WTC11 (cell line): ENCODE data around the gene ABCD3. TPM values are rescaled to one million over a fixed set of nuclear protein-coding genes. Genes with fewer than 3 reads are reported as not detected.

Experiments used
- ATAC-seq: fragments of 200-7000 bp; cut with Tn5 transposase; 2 replicates; pipeline ENCODE4 v1.10.0; 2021; ENCODE audit warnings: mild to moderate bottlenecking, moderate library complexity
- CTCF ChIA-PET: fragments of 300-600 bp; sonication (Branson Sonifier 250); formaldehyde crosslinking; loops from one replicate; lab custom pipeline; 2021; ENCODE audit warnings: antibody characterized with exemption; lab: Charles Lee
- POLR2A ChIA-PET: fragments of 350-600 bp; sonication (Branson Sonifier 250); formaldehyde crosslinking; loops from one replicate; lab custom pipeline; 2021; ENCODE audit warnings: antibody characterized with exemption; lab: Charles Lee
- DNase-seq: peaks from one replicate; pipeline ENCODE4 v3.0.0; 2021; ENCODE audit warnings: low spot score
- H3K27ac Mint-ChIP-seq: 2 replicates; pipeline ENCODE4 v1.8.0; 2021; ENCODE audit warnings: mixed read lengths
- H3K27me3 Mint-ChIP-seq: 2 replicates; pipeline ENCODE4 v1.8.0; 2021; ENCODE audit warnings: low read depth, mild to moderate bottlenecking, moderate library complexity, mixed read lengths
- H3K36me3 Mint-ChIP-seq: 2 replicates; pipeline ENCODE4 v1.8.0; 2021; ENCODE audit warnings: mixed read lengths
- H3K4me1 Mint-ChIP-seq: 2 replicates; pipeline ENCODE4 v1.8.0; 2022; ENCODE audit warnings: mixed read lengths
- H3K4me3 Mint-ChIP-seq: 2 replicates; pipeline ENCODE4 v1.8.0; 2021; ENCODE audit warnings: mild to moderate bottlenecking, moderate library complexity, mixed read lengths
- H3K9me3 Mint-ChIP-seq: 2 replicates; pipeline ENCODE4 v1.8.0; 2021; ENCODE audit warnings: mixed read lengths
- AFF4 ChIP-seq: sonication (generic); formaldehyde crosslinking; IDR thresholded peaks from 2 replicates; pipeline ENCODE4 v1.8.1; 2023; ENCODE audit warnings: mild to moderate bottlenecking, missing genetic modification reagents, borderline replicate concordance
- ATF1 ChIP-seq: sonication (generic); formaldehyde crosslinking; IDR thresholded peaks from 2 replicates; pipeline ENCODE4 v1.8.1; 2023; ENCODE audit warnings: mild to moderate bottlenecking, moderate library complexity, missing genetic modification reagents
- CDX4 ChIP-seq: fragments of 250-450 bp; sonication (Bioruptor Pico); IDR thresholded peaks from 2 replicates; pipeline ENCODE4 v1.9.0; 2021; ENCODE audit warnings: moderate library complexity, mild to moderate bottlenecking, inconsistent platforms, borderline replicate concordance
- E2F4 ChIP-seq: sonication (generic); formaldehyde crosslinking; IDR thresholded peaks from 2 replicates; pipeline ENCODE4 v1.8.1; 2022; ENCODE audit warnings: low read depth, mild to moderate bottlenecking, moderate library complexity, missing genetic modification reagents, borderline replicate concordance
- ELF4 ChIP-seq: sonication (generic); formaldehyde crosslinking; IDR thresholded peaks from 2 replicates; pipeline ENCODE4 v1.8.1; 2022; ENCODE audit warnings: low read depth, mild to moderate bottlenecking, moderate library complexity, missing genetic modification reagents
- EMX1 ChIP-seq: fragments of 250-450 bp; sonication (Bioruptor Pico); IDR thresholded peaks from 2 replicates; pipeline ENCODE4 v1.8.0; 2021; ENCODE audit warnings: mild to moderate bottlenecking
- FOXJ3 ChIP-seq: sonication (generic); formaldehyde crosslinking; IDR thresholded peaks from 2 replicates; pipeline ENCODE4 v1.9.0; 2021; ENCODE audit warnings: missing genetic modification reagents, mild to moderate bottlenecking, borderline replicate concordance
- GTF2I ChIP-seq: fragments of 250-450 bp; sonication (Bioruptor Pico); conservative IDR thresholded peaks from 2 replicates; pipeline ENCODE4 v1.4.0; 2021; ENCODE audit warnings: mild to moderate bottlenecking
- KAT7 ChIP-seq: sonication (generic); formaldehyde crosslinking; IDR thresholded peaks from 2 replicates; pipeline ENCODE4 v1.8.1; 2023; ENCODE audit warnings: missing genetic modification reagents, mild to moderate bottlenecking, borderline replicate concordance
- NFE2L1 ChIP-seq: sonication (generic); formaldehyde crosslinking; IDR thresholded peaks from 2 replicates; pipeline ENCODE4 v1.8.1; 2023; ENCODE audit warnings: missing genetic modification reagents
- TCF7 ChIP-seq: sonication (generic); formaldehyde crosslinking; IDR thresholded peaks from 2 replicates; pipeline ENCODE4 v1.8.0; 2022; ENCODE audit warnings: mild to moderate bottlenecking, low read depth, missing genetic modification reagents, moderate library complexity
- ZBTB21 ChIP-seq: sonication (generic); formaldehyde crosslinking; IDR thresholded peaks from 2 replicates; pipeline ENCODE4 v1.8.1; 2023; ENCODE audit warnings: mild to moderate bottlenecking, missing genetic modification reagents, borderline replicate concordance
- ZNF281 ChIP-seq: sonication (generic); formaldehyde crosslinking; IDR thresholded peaks from 2 replicates; pipeline ENCODE4 v1.8.0; 2023; ENCODE audit warnings: mild to moderate bottlenecking, missing genetic modification reagents
- ZNF317 ChIP-seq: sonication (generic); formaldehyde crosslinking; IDR thresholded peaks from 2 replicates; pipeline ENCODE4 v1.8.1; 2023; ENCODE audit warnings: low read depth, mild to moderate bottlenecking, moderate library complexity, missing genetic modification reagents, borderline replicate concordance
- ZNF416 ChIP-seq: fragments of 250-450 bp; sonication (Bioruptor Pico); IDR thresholded peaks from 2 replicates; pipeline ENCODE4 v1.9.0; 2021; ENCODE audit warnings: mild to moderate bottlenecking, inconsistent platforms
- total RNA-seq: library from RNA; stranded (reverse); gene quantifications from 3 replicates; pipeline ENCODE4 v1.2.3, GENCODE V29; 2021

ABCD3 gene
- total RNA-seq, 1 experiment from 2014 or later: 27.2 TPM

GRCh38 chr1:94418664-94419655, 771 bp downstream of the ABCD3 start:
- TF ChIP-seq CDX4 (CRISPR knock-in tag) (no peak), ELF4 (CRISPR knock-in tag) (no peak), GTF2I (CRISPR knock-in tag) (no peak), AFF4 (CRISPR knock-in tag) (no peak), ZNF317 (CRISPR knock-in tag) (0 out of 2 replicates have a peak, but pooled peaks have one; percentile 4)
- POLR2A ChIA-PET: no interaction called here
- H3K4me3 Mint-ChIP-seq: no peak overlapping the region
- CTCF ChIA-PET: no interaction called here
- peaks cover 11% of the 10 kb centered on the region for H3K27me3 Mint-ChIP-seq
- no peaks in the 10 kb centered on the region for H3K9me3 Mint-ChIP-seq
- no peak overlapping the region for H3K27ac Mint-ChIP-seq
- no peaks in the 10 kb centered on the region for H3K36me3 Mint-ChIP-seq
- peak; percentile 12 for ATAC-seq
- DNase-seq: peak; percentile 17
- peaks cover 20% of the 10 kb centered on the region for H3K4me1 Mint-ChIP-seq

- POLR2A ChIA-PET: no interaction called here
These were observed 4.1 kb downstream of the ABCD3 start for GRCh38 chr1:94422115-94422820.

More at GRCh38 chr1:94422115-94422820, 4.1 kb downstream of the ABCD3 start:
- peaks cover 30% of the 10 kb centered on the region for H3K4me1 Mint-ChIP-seq
- peaks cover 11% of the 10 kb centered on the region for H3K27me3 Mint-ChIP-seq
- no peaks in the 10 kb centered on the region for H3K36me3 Mint-ChIP-seq
- DNase-seq (no peak), ATAC-seq (no peak)
- H3K9me3 Mint-ChIP-seq: no peaks in the 10 kb centered on the region
- H3K27ac Mint-ChIP-seq: no peak overlapping the region
- CTCF ChIA-PET: interaction anchor here (1.4 kb wide), 1 partner anchor 59 kb away, joined by 4 read pairs; no protein-coding TSS in a partner anchor
- H3K4me3 Mint-ChIP-seq: no peak overlapping the region
- TF ChIP-seq FOXJ3 (CRISPR knock-in tag): no peak
- TF ChIP-seq KAT7 (CRISPR knock-in tag): no peak
- no peak for TF ChIP-seq NFE2L1 (CRISPR knock-in tag)
- TF ChIP-seq ZNF317 (CRISPR knock-in tag): no peak
- TF ChIP-seq ZNF416 (CRISPR knock-in tag): no peak
- no peak for TF ChIP-seq ATF1 (CRISPR knock-in tag)
- TF ChIP-seq EMX1 (CRISPR knock-in tag): no peak
- TF ChIP-seq TCF7 (CRISPR knock-in tag): no peak
- no peak for TF ChIP-seq ZNF281 (CRISPR knock-in tag)
- TF ChIP-seq E2F4 (CRISPR knock-in tag): no peak
- no peak for TF ChIP-seq ZBTB21
- TF ChIP-seq, all 79 proteins: peak for 0
